H1 (cell line): Measurements from ENCODE around the gene SEC63.

Experiments used
- BRCA1 ChIP-seq: IDR thresholded peaks from 2 replicates; pipeline ENCODE4 v1.6.1; 2012; ENCODE audit warnings: low read depth, low read length, improper control_type of control experiment
- CBX8 ChIP-seq: fragments of 300-800, 300-1000 bp; sonication (generic); IDR thresholded peaks from 2 replicates; pipeline ENCODE4 v1.7.1; 2016; ENCODE audit warnings: low read depth, low read length, borderline replicate concordance
- CEBPB ChIP-seq: IDR thresholded peaks from 2 replicates; pipeline ENCODE4 v1.6.1; 2012; ENCODE audit warnings: low read depth, low read length
- CTCF ChIP-seq, 3 experiments: IDR thresholded peaks; 1 replicate in 2 of 3; 2 replicates in 1 of 3; pipeline versions ENCODE4 v1.5.1 to v1.6.1; 2011; ENCODE audit warnings: low read length in 3 of 3, mild to moderate bottlenecking in 3 of 3, inconsistent platforms in 2 of 3, low read depth in 1 of 3, moderate library complexity in 1 of 3; ENCODE audit not compliant: insufficient read depth in 1 of 3; ENCODE audit errors: control extremely low read depth in 1 of 3
- EGR1 ChIP-seq: IDR thresholded peaks from 2 replicates; pipeline ENCODE4 v1.6.1; 2011; ENCODE audit warnings: low read depth, low read length, borderline replicate concordance
- EZH2 ChIP-seq: fragments of 200-600 bp; sonication (generic); IDR thresholded peaks from 2 replicates; pipeline ENCODE4 v1.7.1; 2012; ENCODE audit warnings: low read depth, mild to moderate bottlenecking, moderate library complexity, low read length, inconsistent platforms; ENCODE audit not compliant: severe bottlenecking
- MAX ChIP-seq: IDR thresholded peaks from 2 replicates; pipeline ENCODE4 v1.6.1; 2012; ENCODE audit warnings: inconsistent platforms
- POLR2A ChIP-seq, 2 experiments: IDR thresholded peaks; 1 replicate in 1 of 2; 2 replicates in 1 of 2; pipeline ENCODE4 v1.6.1; 2011; ENCODE audit warnings: low read depth in 2 of 2, low read length in 2 of 2, mild to moderate bottlenecking in 2 of 2; ENCODE audit errors: control extremely low read depth in 1 of 2
- POLR2AphosphoS5 ChIP-seq: IDR thresholded peaks from 2 replicates; pipeline ENCODE4 v1.6.1; 2011; ENCODE audit warnings: low read depth, low read length
- RBBP5 ChIP-seq: IDR thresholded peaks from 2 replicates; pipeline ENCODE4 v1.7.1; 2012; ENCODE audit warnings: low read depth, mild to moderate bottlenecking, inconsistent platforms, low read length, moderate library complexity, borderline replicate concordance
- SIRT6 ChIP-seq: IDR thresholded peaks from one replicate; pipeline ENCODE4 v1.7.1; 2012; ENCODE audit warnings: low read length, inconsistent platforms
- SP2 ChIP-seq: IDR thresholded peaks from 2 replicates; pipeline ENCODE4 v1.6.1; 2012; ENCODE audit warnings: mild to moderate bottlenecking, low read length, inconsistent platforms
- USF2 ChIP-seq: IDR thresholded peaks from 2 replicates; pipeline ENCODE4 v1.6.1; 2011; ENCODE audit warnings: low read length, improper control_type of control experiment

DNA sequence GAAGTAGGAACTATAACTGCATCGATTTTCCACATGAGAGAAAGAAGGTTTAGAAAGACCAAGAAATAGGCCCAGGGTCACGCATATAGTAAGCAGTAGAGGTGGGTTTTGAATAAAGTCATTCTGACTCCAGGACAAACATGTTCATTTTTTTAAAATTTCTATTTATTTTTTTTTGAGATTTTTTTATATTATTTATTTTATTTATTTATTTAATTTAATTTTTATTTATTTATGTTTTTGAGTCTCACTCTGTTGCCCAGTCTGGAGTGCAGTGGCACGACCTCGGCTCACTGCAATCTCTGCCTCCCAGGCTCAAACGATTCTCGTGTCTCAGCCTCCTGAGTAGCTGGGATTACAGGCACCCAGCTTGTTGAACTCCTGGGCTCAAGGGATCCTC lies 13.2 kb upstream of the SEC63 start:
- TF ChIP-seq EZH2 (no peak), CTCF (IDR thresholded peaks at IDR 0.05; ENCODE audit: control extremely low read depth in 1 of 3, insufficient read depth in 1 of 3, low read depth in 1 of 3, low read length in 3 of 3) (no peak), SIRT6 (no peak), POLR2AphosphoS5 (no peak), POLR2A (IDR thresholded peaks at IDR 0.05; ENCODE audit: control extremely low read depth in 1 of 2, low read depth in 2 of 2, low read length in 2 of 2) (no peak), MAX (no peak), RBBP5 (no peak), BRCA1 (no peak), SP2 (no peak), EGR1 (no peak), CEBPB (no peak), CBX8 (no peak), USF2 (no peak)
